OCI-LY1 (cell line): ENCODE measurements around the gene LIFR.

Experiments
- H2AFZ ChIP-seq: fragments of 200-600 bp; sonication (generic), shearing (Covaris generic); 2 replicates; pipeline ENCODE4 v1.6.0; 2014; ENCODE audit warnings: antibody characterized with exemption, mild to moderate bottlenecking, low read length
- H3F3A ChIP-seq: fragments of 200-600 bp; sonication (generic), shearing (Covaris generic); 2 replicates; pipeline ENCODE4 v1.6.0; 2014; ENCODE audit warnings: mild to moderate bottlenecking, antibody characterized with exemption, low read length, moderate library complexity; ENCODE audit not compliant: insufficient read depth
- H3K27ac ChIP-seq: fragments of 200-600 bp; sonication (generic); 2 replicates; pipeline ENCODE4 v1.5.1; 2014; ENCODE audit warnings: low read length, mixed run types, mild to moderate bottlenecking, low read depth; ENCODE audit not compliant: poor library complexity, severe bottlenecking
- H3K27me3 ChIP-seq: fragments of 200-600 bp; sonication (generic); 2 replicates; pipeline ENCODE4 v1.6.0; 2014; ENCODE audit warnings: antibody characterized with exemption, mild to moderate bottlenecking, low read length, moderate library complexity; ENCODE audit not compliant: insufficient read depth
- H3K36me3 ChIP-seq: fragments of 200-600 bp; sonication (generic); 2 replicates; pipeline ENCODE4 v1.6.1; 2014; ENCODE audit warnings: mild to moderate bottlenecking, antibody characterized with exemption, low read length, moderate library complexity, mixed read lengths; ENCODE audit not compliant: insufficient read depth
- H3K4me1 ChIP-seq: fragments of 200-600 bp; sonication (generic); 2 replicates; pipeline ENCODE4 v1.5.1; 2014; ENCODE audit warnings: mild to moderate bottlenecking, low read length, moderate library complexity; ENCODE audit not compliant: insufficient read depth, severe bottlenecking
- H3K4me2 ChIP-seq: fragments of 200-600 bp; sonication (generic), shearing (Covaris generic); 2 replicates; pipeline ENCODE4 v1.6.1; 2014; ENCODE audit warnings: low read length
- H3K4me3 ChIP-seq: fragments of 200-600 bp; sonication (generic); 2 replicates; pipeline ENCODE4 v1.5.1; 2014; ENCODE audit warnings: low read length, low read depth, mild to moderate bottlenecking, mixed read lengths; ENCODE audit not compliant: poor library complexity, severe bottlenecking
- H3K79me2 ChIP-seq: fragments of 200-600 bp; shearing (Covaris generic); 2 replicates; pipeline ENCODE4 v1.6.1; 2016; ENCODE audit warnings: mixed run types, low read length, mixed read lengths; ENCODE audit not compliant: insufficient read depth
- H3K9ac ChIP-seq: fragments of 200-600 bp; sonication (generic), shearing (Covaris generic); 2 replicates; pipeline ENCODE4 v1.6.1; 2014; ENCODE audit warnings: mild to moderate bottlenecking, low read length, mixed read lengths
- H3K9me2 ChIP-seq: fragments of 200-600 bp; sonication (generic), shearing (Covaris generic); 2 replicates; pipeline ENCODE4 v1.6.1; 2014; ENCODE audit warnings: low read depth, mild to moderate bottlenecking, low read length, mixed read lengths
- H3K9me3 ChIP-seq: fragments of 200-600 bp; shearing (Covaris generic); 2 replicates; pipeline ENCODE4 v1.6.1; 2014; ENCODE audit warnings: low read length, mixed read lengths
- H4K20me1 ChIP-seq: fragments of 200-600 bp; sonication (generic), shearing (Covaris generic); 2 replicates; pipeline ENCODE4 v1.6.0; 2016; ENCODE audit warnings: mild to moderate bottlenecking, low read length; ENCODE audit not compliant: insufficient read depth
- EZH2 ChIP-seq: fragments of 200-600 bp; sonication (generic), shearing (Covaris generic); IDR thresholded peaks from 2 replicates; pipeline ENCODE4 v1.8.0; 2017; ENCODE audit warnings: borderline replicate concordance, mixed run types, mild to moderate bottlenecking, antibody characterized with exemption, low read length, moderate library complexity, mixed read lengths
- TF ChIP-seq, protein P1 (sequence below): fragments of 200-600 bp; sonication (generic), shearing (Covaris generic); IDR thresholded peaks from 2 replicates; pipeline ENCODE4 v1.5.1; 2017; ENCODE audit warnings: mild to moderate bottlenecking, antibody characterized with exemption, low read length, moderate library complexity, mixed read lengths

LIFR gene

DNA sequence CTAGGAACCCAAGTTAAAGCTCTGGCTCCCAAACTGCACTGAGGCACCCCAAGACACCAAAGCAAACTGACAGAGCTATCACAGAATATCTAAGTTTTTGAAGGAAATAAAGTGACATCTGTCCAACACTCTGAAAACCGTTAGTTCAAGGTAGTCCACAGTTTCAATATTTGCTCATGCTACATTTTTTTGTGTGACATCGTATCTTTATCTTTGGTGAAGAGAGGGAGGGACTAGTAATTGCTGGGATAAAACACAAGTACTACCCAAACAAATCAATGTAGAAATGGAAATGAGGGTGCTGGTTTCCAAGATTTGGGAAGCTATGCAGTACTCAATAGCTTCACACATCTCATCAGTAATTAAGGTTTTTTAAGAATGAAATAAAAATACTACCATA is 20.6 kb downstream of the LIFR start:
- Histone ChIP-seq H3K9me2 (no peaks in the 10 kb centered on the region), H3K4me1 (no peaks in the 10 kb centered on the region), H3K27ac (no peak overlapping the region), H3K4me2 (no peak overlapping the region), H2AFZ (no peak overlapping the region), H3F3A (no peaks in the 10 kb centered on the region), H3K27me3 (no peaks in the 10 kb centered on the region), H3K9ac (no peak overlapping the region), H3K36me3 (no peaks in the 10 kb centered on the region), H4K20me1 (no peaks in the 10 kb centered on the region), H3K9me3 (no peaks in the 10 kb centered on the region), H3K79me2 (no peaks in the 10 kb centered on the region), H3K4me3 (no peak overlapping the region)
- TF ChIP-seq, protein P1, sequence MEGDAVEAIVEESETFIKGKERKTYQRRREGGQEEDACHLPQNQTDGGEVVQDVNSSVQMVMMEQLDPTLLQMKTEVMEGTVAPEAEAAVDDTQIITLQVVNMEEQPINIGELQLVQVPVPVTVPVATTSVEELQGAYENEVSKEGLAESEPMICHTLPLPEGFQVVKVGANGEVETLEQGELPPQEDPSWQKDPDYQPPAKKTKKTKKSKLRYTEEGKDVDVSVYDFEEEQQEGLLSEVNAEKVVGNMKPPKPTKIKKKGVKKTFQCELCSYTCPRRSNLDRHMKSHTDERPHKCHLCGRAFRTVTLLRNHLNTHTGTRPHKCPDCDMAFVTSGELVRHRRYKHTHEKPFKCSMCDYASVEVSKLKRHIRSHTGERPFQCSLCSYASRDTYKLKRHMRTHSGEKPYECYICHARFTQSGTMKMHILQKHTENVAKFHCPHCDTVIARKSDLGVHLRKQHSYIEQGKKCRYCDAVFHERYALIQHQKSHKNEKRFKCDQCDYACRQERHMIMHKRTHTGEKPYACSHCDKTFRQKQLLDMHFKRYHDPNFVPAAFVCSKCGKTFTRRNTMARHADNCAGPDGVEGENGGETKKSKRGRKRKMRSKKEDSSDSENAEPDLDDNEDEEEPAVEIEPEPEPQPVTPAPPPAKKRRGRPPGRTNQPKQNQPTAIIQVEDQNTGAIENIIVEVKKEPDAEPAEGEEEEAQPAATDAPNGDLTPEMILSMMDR = no peak
- TF ChIP-seq EZH2 = no peak

DNA sequence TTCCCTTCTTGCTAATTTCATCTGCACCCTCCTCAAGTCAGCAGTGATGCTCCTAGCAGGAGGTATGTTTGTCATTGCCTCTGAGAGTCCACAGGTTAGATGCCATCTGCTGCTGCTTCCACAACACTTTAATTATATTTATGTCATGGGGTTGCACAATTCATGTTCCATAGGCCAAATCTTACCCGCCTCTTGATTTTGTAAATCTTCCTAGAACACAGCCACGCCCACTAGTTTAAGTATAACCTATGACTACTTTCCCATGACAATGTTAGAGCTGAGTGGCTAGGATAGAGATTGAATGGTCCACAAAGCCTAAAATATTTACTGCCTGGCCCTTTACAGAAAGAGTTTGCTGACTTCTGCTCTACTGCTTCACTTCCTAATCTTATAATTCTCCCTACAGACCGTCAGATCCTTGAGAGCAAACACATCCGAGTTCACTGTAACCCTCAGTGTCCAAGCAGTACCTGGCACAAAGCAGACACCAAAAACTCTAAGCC is 21.1 kb downstream of the LIFR start:
- no peak overlapping the region for H3K9ac ChIP-seq
- TF ChIP-seq EZH2 = no peak
- TF ChIP-seq, protein P1 = no peak
- H4K20me1 ChIP-seq = no peaks in the 10 kb centered on the region
- no peak overlapping the region for H3K4me2 ChIP-seq
- H3K79me2 ChIP-seq = no peaks in the 10 kb centered on the region
- no peaks in the 10 kb centered on the region for H3K4me1 ChIP-seq
- H3K9me3 ChIP-seq = no peaks in the 10 kb centered on the region
- no peaks in the 10 kb centered on the region for H3K27me3 ChIP-seq
- H2AFZ ChIP-seq = no peak overlapping the region
- no peak overlapping the region for H3K27ac ChIP-seq
- no peaks in the 10 kb centered on the region for H3K9me2 ChIP-seq
- H3F3A ChIP-seq = no peaks in the 10 kb centered on the region
- H3K4me3 ChIP-seq = no peak overlapping the region
- H3K36me3 ChIP-seq = no peaks in the 10 kb centered on the region

DNA sequence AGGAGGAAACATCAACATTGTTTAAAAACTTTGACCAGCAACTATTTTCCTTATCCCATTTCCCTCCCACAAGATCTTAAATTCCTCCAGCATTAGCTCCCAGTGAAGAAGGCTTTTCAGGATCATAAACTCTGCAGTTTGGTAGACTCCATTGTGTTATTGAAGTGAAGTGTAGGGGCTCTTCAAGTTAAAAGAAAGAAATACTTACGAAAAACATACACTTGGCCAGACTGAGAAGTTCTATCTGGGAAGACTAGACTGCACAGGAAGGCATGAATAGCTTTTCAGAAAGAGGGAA is 22.3 kb downstream of the LIFR start:
- Histone ChIP-seq H3K9me3 (no peaks in the 10 kb centered on the region), H3K9ac (no peak overlapping the region), H3K36me3 (no peaks in the 10 kb centered on the region), H3K4me3 (no peak overlapping the region), H2AFZ (no peak overlapping the region), H4K20me1 (no peaks in the 10 kb centered on the region), H3K27me3 (no peaks in the 10 kb centered on the region), H3K4me2 (no peak overlapping the region), H3K9me2 (no peaks in the 10 kb centered on the region), H3F3A (no peaks in the 10 kb centered on the region), H3K27ac (no peak overlapping the region), H3K4me1 (no peaks in the 10 kb centered on the region), H3K79me2 (no peaks in the 10 kb centered on the region)
- TF ChIP-seq, protein P1 = no peak
- no peak for TF ChIP-seq EZH2
